NCI-H187 (cell line): Measurements from ENCODE around the gene CDC42.
A peak's percentile ranks its signal among the peaks of the same experiment; 100 is the strongest.
"Not testable (repeated sequence)": the region's sequence is repeated elsewhere in the genome, so short reads cannot be mapped to it uniquely, and the experiment has no call there.

Source experiments
- DNase-seq, 2 experiments: peaks; one replicate each; lab custom pipeline; 2025; lab: John Stamatoyannopoulos, UW

CDC42 gene

GRCh38 chr1:22075718-22076117 is 23.2 kb downstream of the CDC42 start:
- DNase-seq, result no peak

- no peak for DNase-seq
Observed at GRCh38 chr1:22076346-22076745, 23.8 kb downstream of the CDC42 start.

- no peak for DNase-seq
Observed at GRCh38 chr1:22077728-22078127, 25.2 kb downstream of the CDC42 start.

- no peak for DNase-seq
Observed at GRCh38 chr1:22078133-22078532, 25.6 kb downstream of the CDC42 start.

DNA sequence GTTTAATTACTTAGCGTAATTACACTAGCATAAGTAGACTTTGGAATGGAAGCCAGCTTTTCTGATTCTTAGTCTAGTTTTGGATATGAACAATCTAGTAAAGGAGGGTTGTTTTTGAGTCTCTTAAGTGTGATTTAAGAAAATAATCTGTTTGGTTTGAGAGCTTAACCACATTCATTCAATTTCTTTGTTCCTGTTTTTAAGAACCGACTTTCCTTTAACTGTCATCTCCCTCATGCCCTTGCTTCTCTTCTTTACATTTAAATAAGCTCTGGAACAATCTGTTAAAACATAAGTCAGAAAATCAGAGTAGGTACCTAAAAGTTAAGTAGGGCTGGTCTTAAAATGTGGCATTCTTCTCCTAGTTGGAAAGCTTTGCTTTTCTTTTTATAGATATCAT is 27.7 kb downstream of the CDC42 start:
- no peak for DNase-seq

DNA sequence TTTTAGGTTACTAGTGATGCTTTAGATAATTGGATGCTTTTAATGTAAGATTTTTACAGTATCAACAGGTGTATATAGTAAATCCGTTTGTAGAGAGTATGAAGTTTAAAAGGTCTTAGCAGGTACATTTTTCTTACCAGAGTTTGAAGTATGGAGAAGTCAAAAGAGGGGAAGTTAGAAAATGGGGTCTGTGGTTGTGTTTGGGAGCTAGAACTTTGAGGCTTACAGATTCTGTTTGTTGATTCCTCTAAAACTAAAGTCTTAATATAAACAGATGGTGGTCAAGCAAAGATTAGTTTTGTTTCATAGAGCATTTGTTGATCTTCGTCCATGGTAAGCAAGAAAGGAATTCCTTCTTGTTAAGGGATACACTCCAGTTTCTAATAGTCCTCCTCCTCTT is 35.8 kb downstream of the CDC42 start:
- DNase-seq, result no peak

DNA sequence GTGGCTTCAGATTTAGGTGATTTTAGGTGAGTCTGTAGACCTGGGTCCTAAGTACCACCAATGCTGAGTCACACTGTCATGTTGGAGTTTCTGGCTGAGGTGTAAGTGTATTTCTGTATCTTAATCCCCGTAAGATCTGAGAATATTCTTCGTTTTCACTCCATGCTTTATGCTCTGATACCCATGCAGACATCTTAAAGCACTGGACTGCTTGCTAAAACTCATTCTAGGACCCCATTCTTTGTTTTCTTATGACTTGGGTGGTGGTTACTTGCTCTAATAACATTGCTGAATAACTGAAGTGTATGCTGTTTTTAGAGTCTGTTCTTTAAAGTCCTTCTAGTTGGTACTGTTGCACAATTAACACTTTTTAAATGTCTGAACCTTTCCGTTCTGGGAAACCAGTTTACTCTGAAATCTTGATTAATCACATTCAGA is 36.6 kb downstream of the CDC42 start:
- DNase-seq, result no peak

DNA sequence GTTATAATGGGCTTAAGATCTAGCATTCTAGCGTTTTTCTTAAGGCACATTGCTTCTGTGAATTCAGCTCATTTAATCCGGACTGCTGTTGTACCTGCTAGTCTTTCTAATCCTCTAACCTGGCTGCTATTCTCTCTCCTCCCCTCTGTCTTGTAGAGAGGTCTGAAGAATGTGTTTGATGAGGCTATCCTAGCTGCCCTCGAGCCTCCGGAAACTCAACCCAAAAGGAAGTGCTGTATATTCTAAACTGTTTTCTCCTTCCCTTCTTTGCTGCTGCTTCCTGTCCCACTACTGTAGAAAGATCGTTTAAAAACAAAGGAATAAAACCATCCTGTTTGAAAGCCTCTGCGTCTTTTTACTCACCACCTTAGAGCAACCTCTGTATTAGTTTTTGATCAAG is 37.3 kb downstream of the CDC42 start:
- no peak for DNase-seq

- DNase-seq, result no peak
Observed at GRCh38 chr1:22090867-22091266, 38.4 kb downstream of the CDC42 start.

DNA sequence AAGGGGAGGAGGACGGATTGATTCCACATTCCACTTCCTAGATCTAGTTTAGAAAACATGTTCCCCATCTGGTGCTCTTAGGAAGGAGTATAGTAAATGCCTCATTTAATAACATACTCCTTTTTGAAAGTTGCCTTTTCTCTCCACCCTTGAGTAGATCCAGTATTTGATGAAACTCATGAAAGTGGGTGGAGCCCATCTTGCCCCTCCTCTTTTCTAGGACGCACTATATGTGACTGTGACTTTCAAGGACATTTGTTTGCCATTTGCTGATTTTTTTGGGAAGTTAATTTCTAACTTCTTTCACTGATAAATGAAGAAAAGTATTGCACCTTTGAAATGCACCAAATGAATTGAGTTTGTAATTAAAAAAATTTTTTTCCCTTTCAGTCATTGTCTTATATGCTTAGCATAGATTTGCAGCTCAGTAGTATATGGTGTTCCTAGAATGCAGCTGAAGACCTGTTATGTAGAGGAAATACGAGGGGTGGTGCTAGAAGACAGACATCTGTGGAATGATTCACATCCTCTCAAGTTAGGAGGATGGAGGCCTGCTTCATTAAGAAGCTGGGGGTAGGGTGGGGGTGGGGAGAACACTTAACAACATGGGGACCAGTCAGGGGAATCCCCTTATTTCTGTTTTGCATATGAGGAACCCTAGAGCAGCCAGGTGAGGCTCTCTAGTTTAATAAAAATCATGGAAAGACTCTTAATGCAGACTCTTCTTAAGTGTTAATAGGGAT is 39.7 kb downstream of the CDC42 start:
- DNase-seq, result not testable (repeated sequence)

GRCh38 chr1:22093513-22093912 is 41.0 kb downstream of the CDC42 start:
- no peak for DNase-seq

DNA sequence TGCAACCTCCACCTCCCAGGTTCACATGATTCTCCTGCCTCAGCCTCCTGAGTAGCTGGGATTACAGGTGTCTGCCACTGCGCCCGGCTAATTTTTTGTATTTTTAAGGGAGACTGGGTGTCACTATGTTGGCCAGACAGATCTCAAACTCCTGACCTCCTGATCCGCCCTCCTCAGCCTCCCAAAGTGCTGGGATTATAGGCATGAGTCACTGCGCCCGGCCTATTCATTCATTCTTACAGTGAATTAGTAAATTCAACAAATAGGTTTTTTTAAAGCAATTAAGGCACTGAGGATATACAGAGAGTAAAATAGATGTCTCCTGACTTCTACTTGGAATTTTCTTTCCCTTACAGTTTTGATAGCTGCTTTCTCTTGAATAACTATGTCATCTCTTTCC is 43.5 kb downstream of the CDC42 start:
- no peak for DNase-seq

GRCh38 chr1:22096463-22096862 is 44.0 kb downstream of the CDC42 start:
- no peak for DNase-seq

- DNase-seq, result no peak
Observed at GRCh38 chr1:22098752-22099151, 46.2 kb downstream of the CDC42 start.

DNA sequence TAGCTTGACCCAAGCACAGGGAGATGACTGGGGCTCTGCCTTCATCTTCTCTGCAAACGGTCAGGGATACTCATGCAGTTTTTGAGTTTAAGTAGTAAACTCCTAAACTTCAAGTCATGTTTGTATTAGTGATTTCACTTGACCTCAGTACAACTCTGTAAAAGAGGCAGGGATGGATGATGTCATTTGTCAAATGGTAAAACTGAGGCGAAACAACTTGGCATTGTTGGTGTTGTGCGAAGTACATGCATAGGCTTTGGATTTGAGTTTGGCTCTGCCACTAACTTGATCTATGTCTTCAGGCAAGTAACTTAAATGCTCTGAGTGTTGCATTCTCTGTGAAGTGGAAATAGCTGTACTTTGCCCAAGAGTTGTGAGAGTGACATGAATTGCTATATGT is 47.7 kb downstream of the CDC42 start:
- DNase-seq, result no peak

- DNase-seq, result no peak
Observed at GRCh38 chr1:22101199-22101598, 48.7 kb downstream of the CDC42 start.

- no peak for DNase-seq
Observed at GRCh38 chr1:22101995-22102394, 49.5 kb downstream of the CDC42 start.

GRCh38 chr1:22102746-22103145 is 50.2 kb downstream of the CDC42 start:
- no peak for DNase-seq

GRCh38 chr1:22104094-22104493 is 51.6 kb downstream of the CDC42 start:
- no peak for DNase-seq

GRCh38 chr1:22104865-22105437 is 52.4 kb downstream of the CDC42 start:
- DNase-seq, result no peak

DNA sequence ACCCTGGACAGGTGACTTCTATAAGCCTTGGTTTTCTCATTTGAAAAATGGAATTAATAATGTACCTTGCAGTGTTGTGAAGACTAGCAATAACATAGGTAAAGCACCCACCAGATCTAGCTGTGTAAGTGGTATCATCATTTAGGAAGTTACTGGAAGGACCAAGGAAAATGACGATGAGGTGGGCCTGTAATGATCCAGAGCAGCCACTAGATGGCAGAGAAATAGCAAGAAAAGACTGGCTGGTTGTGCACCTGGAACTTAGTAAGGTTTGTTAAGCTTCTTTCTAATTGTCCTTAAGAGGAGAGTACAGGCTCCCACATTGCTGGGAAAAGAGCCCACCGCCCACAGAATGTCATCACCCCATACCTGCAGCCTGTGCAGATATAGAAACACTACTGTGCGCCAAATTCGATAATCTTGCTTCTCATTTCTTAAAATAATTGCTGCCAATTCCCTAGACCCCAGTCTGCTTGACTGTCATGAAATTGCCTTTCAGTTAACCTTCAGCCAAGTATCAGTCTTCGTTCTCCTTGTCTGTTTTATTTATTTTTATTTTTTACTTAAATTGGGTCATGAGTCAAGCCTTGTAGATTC is 53.2 kb downstream of the CDC42 start:
- peak in 1 of 2 experiments; percentile 6 for DNase-seq

GRCh38 chr1:22107126-22107525 is 54.6 kb downstream of the CDC42 start:
- no peak for DNase-seq

DNA sequence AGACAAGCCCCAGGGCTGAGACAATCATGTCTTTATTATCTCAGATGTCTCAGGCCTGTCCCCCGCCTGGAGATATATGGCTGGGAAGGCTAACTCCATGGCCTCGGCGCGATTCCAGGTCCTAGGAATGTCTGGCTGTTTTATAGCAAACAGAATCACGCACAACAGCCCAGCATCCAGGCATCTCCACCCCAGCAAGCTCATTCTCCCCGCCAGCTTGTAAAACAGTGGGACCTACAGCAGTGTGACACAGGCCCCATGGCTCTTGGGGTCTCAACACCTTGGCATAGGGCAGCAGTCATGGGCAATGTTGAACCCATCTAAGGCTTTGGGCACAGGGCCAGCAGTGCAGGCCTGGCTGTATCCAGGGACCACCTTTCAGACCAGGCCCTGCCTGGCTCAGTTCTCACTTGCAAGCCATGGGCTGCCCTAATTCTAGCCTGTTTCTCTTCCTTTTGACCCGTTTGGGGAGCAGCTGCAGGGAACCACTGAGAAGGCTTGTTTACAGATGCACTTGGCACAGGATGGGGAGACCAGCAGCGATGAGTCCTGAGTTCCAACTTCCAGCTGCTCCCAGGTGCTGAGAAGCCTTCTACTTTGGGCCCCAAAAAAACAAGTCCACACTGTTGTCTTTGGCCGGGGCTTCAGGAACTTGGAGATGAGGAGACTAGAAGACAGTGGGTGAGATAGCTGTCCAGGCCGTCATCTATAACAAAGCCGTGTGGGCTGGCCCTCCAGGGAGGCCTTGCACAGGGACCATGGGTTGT is 56.0 kb downstream of the CDC42 start:
- DNase-seq, result no peak
